K562 (cell line): ENCODE measurements around the gene MLLT1. TPM values are rescaled to one million over a fixed set of nuclear protein-coding genes. Genes with fewer than 3 reads are reported as not detected.

Experiments
- ATAC-seq: fragments of 200-7000 bp; cut with Tn5 transposase; 3 replicates; pipeline ENCODE4 v1.9.1; 2020; ENCODE audit warnings: moderate library complexity
- BruUV-seq: library from RNA; stranded (reverse); fragments of 400-500 nt; replicated peaks from 2 replicates; lab custom pipeline; 2021; lab: Mats Ljungman, UMichigan
- CTCF ChIA-PET: fragments of 300-600 bp; formaldehyde crosslinking; extraction: SDS; loops from one replicate; lab custom pipeline; 2021; ENCODE audit warnings: low intra/inter-chr PET ratio; lab: Yijun Ruan, JAX
- POLR2A ChIA-PET: fragments of 300-600, 350-650 bp; sonication (Branson Sonifier 250); formaldehyde crosslinking; extraction: SDS; loops from one replicate; lab custom pipeline; 2021; ENCODE audit warnings: antibody characterized with exemption, inconsistent platforms; lab: Yijun Ruan, JAX
- DNase-seq, 4 experiments: peaks; one replicate each; pipeline versions ENCODE4 v3.0.0 to v3.0.0-alpha.2; 2011 to 2018; ENCODE audit warnings: low spot score in 3 of 4, mixed read lengths in 3 of 4; ENCODE audit errors: extremely low read depth in 1 of 4
- FAIRE-seq: peaks from 2 replicates; lab custom pipeline; 2011; peaks lifted over from hg19 to GRCh38; lab: Jason Lieb, UNC
- H2AFZ ChIP-seq: 2 replicates; pipeline ENCODE4 v1.6.0; 2011; ENCODE audit warnings: low read depth, low read length, control low read depth, inconsistent platforms
- H3K27ac ChIP-seq: fragments of 200-600 bp; 3 replicates; pipeline ENCODE4 v1.8.0; 2011; ENCODE audit warnings: low read depth, mild to moderate bottlenecking, control low read depth, inconsistent platforms, low read length, moderate library complexity, mixed read lengths; ENCODE audit errors: extremely low read depth
- H3K27me3 ChIP-seq, 2 experiments: fragments of 300-600 bp in 1 of 2; 2 replicates in 1 of 2; 3 replicates in 1 of 2; pipeline versions ENCODE4 v1.6.0 to v1.8.0; 2011; ENCODE audit warnings: inconsistent platforms in 2 of 2, low read length in 2 of 2, mild to moderate bottlenecking in 1 of 2, mixed read lengths in 1 of 2, moderate library complexity in 1 of 2; ENCODE audit not compliant: control insufficient read depth in 2 of 2, insufficient read depth in 2 of 2
- H3K36me3 ChIP-seq: fragments of 300-600 bp; 3 replicates; pipeline ENCODE4 v1.8.0; 2011; ENCODE audit warnings: mild to moderate bottlenecking, low read length, inconsistent platforms; ENCODE audit not compliant: control insufficient read depth, insufficient read depth
- H3K4me1 ChIP-seq, 2 experiments: fragments of 200-600 bp in 1 of 2; replicated peaks in 1 of 2; 2 replicates in 1 of 2; 3 replicates in 1 of 2; pipeline versions ENCODE4 v1.5.1 to v1.8.0; 2011; ENCODE audit warnings: inconsistent platforms in 2 of 2, low read length in 2 of 2, mild to moderate bottlenecking in 1 of 2, mixed read lengths in 1 of 2, moderate library complexity in 1 of 2; ENCODE audit not compliant: control insufficient read depth in 2 of 2, insufficient read depth in 2 of 2
- H3K4me2 ChIP-seq: 2 replicates; pipeline ENCODE4 v1.6.1; 2011; ENCODE audit warnings: low read length, control low read depth, inconsistent platforms, mixed read lengths; ENCODE audit not compliant: insufficient read depth
- H3K4me3 ChIP-seq: fragments of 200-600 bp; sonication (generic), shearing (Covaris generic); 2 replicates; pipeline ENCODE4 v1.5.1; 2016; ENCODE audit warnings: control low read depth, inconsistent platforms
- H3K79me2 ChIP-seq: fragments of 200-600 bp; 3 replicates; pipeline ENCODE4 v1.8.0; 2011; ENCODE audit warnings: low read length, inconsistent platforms; ENCODE audit not compliant: control insufficient read depth, insufficient read depth
- H3K9ac ChIP-seq, 2 experiments: 2 replicates each; pipeline versions ENCODE4 v1.6.0 to v1.6.1; 2011; ENCODE audit warnings: low read depth in 2 of 2, low read length in 2 of 2, control low read depth in 1 of 2, inconsistent platforms in 1 of 2, mild to moderate bottlenecking in 1 of 2, mixed read lengths in 1 of 2; ENCODE audit not compliant: insufficient read depth in 1 of 2
- H3K9me1 ChIP-seq: one replicate; pipeline ENCODE4 v1.6.0; 2011; ENCODE audit warnings: inconsistent platforms, mild to moderate bottlenecking, low read length, moderate library complexity; ENCODE audit not compliant: control insufficient read depth, insufficient read depth
- H3K9me3 ChIP-seq: replicated peaks from 2 replicates; pipeline ENCODE4 v1.5.1; 2011; ENCODE audit warnings: low read depth, low read length, inconsistent platforms; ENCODE audit not compliant: control insufficient read depth, insufficient read depth
- H4K20me1 ChIP-seq: replicated peaks from 2 replicates; pipeline ENCODE4 v1.6.1; 2011; ENCODE audit warnings: low read length, inconsistent platforms, mixed read lengths; ENCODE audit not compliant: control insufficient read depth, insufficient read depth
- ATF3 ChIP-seq, 2 experiments: fragments of 450-650 bp in 1 of 2; sonication (generic) in 1 of 2; formaldehyde crosslinking in 1 of 2; IDR thresholded peaks in 1 of 2; conservative IDR thresholded peaks in 1 of 2; 2 replicates each; pipeline versions ENCODE4 v1.6.1 to v1.8.1; 2016 to 2023; ENCODE audit warnings: mild to moderate bottlenecking in 2 of 2, moderate library complexity in 2 of 2, inconsistent platforms in 1 of 2, missing genetic modification reagents in 1 of 2
- C11orf30 ChIP-seq: fragments of 450-650 bp; IDR thresholded peaks from 2 replicates; pipeline ENCODE4 v1.6.1; 2016; ENCODE audit warnings: low read depth, mild to moderate bottlenecking
- ETV1 ChIP-seq: fragments of 450-650 bp; conservative IDR thresholded peaks from 2 replicates; pipeline ENCODE4 v1.6.1; 2016; ENCODE audit warnings: missing genetic modification characterization, control low read depth, low read depth, missing compliant biosample characterization
- EZH2 ChIP-seq: IDR thresholded peaks from 2 replicates; pipeline ENCODE4 v1.6.1; 2012; ENCODE audit warnings: low read depth, mild to moderate bottlenecking, inconsistent platforms, low read length, borderline replicate concordance
- HNRNPK ChIP-seq: fragments of 200-400 bp; formaldehyde crosslinking; IDR thresholded peaks from one replicate; pipeline ENCODE4 v1.6.1; 2018; ENCODE audit warnings: mild to moderate bottlenecking, low read depth, low read length; ENCODE audit not compliant: poor library complexity, severe bottlenecking
- KLF16 ChIP-seq: IDR thresholded peaks from 2 replicates; pipeline ENCODE4 v1.6.1; 2016; ENCODE audit warnings: antibody characterized with exemption
- NCOA4 ChIP-seq: fragments of 450-650 bp; IDR thresholded peaks from 2 replicates; pipeline ENCODE4 v1.6.1; 2018; ENCODE audit warnings: mild to moderate bottlenecking; ENCODE audit not compliant: partially characterized antibody
- NR1H2 ChIP-seq: sonication (generic); formaldehyde crosslinking; IDR thresholded peaks from 2 replicates; pipeline ENCODE4 v1.4.0; 2020; ENCODE audit warnings: mild to moderate bottlenecking, missing genetic modification reagents
- ZBTB2 ChIP-seq: fragments of 450-650 bp; IDR thresholded peaks from 2 replicates; pipeline ENCODE4 v1.6.1; 2016; ENCODE audit warnings: antibody characterized with exemption
- ZNF76 ChIP-seq: fragments of 250-450 bp; sonication (Bioruptor Pico); IDR thresholded peaks from 2 replicates; pipeline ENCODE4 v1.4.0; 2020; ENCODE audit warnings: mild to moderate bottlenecking, moderate library complexity, borderline replicate concordance
- WGBS: fragments of 100-300 bp; shearing (Covaris generic); methylation state at CpG from one replicate; pipeline ENCODE4 v1.1.6; 2016; ENCODE audit warnings: low coverage, mixed read lengths; ENCODE audit not compliant: insufficient coverage; ENCODE audit errors: missing lambda C conversion rate; 5-methylcytosine and 5-hydroxymethylcytosine counted together
- in situ Hi-C: fragments of 300-500 bp; cut with MboI; formaldehyde crosslinking; loops from 4 replicates; pipeline ENCODE4 v1.15.0; 2018; ENCODE audit warnings: inconsistent platforms, mixed read lengths
- intact Hi-C: fragments of 100-400 bp; cut with micrococcal nuclease; formaldehyde crosslinking; loops from 2 replicates; pipeline ENCODE4 v1.14.2; 2022
- polyA plus RNA-seq, 8 experiments: library from polyadenylated mRNA; depleted of rRNA in 4 of 8; stranded (reverse) in 5 of 8; unstranded in 3 of 8; fragments of >200 nt; fragmentation: Nextera tagmentation in 2 of 8; fragmentation: Illumina TruSeq in 1 of 8; extraction: Ambion mirVana in 2 of 8; extraction: Trizol in 1 of 8; gene quantifications; 2 replicates each; pipeline versions ENCODE4 v1.2.1 to v1.2.3, GENCODE V29; 2011 to 2014; ENCODE audit warnings: inconsistent platforms in 1 of 8, missing spikeins in 1 of 8
- total RNA-seq, 7 experiments: library from RNA; depleted of rRNA in 6 of 7; stranded (reverse); fragments of >200 nt in 6 of 7; fragmentation: Illumina TruSeq in 2 of 7; extraction: Trizol in 2 of 7; gene quantifications; 2 replicates each; pipeline versions ENCODE4 v1.2.1 to v1.2.3, GENCODE V29; 2011 to 2021; ENCODE audit warnings: low replicate concordance in 1 of 7

MLLT1 gene
- total and polyA plus RNA-seq, 9 of the 15 experiments (the other 6 are each of a cell fraction or from before 2014, with no cell fraction given) = 0.23 to 63.5 (median 15.4) TPM

- H2AFZ ChIP-seq = no peak overlapping the region
- 87% methylated on average over 5 of the region's 5 CpGs for WGBS
- TF ChIP-seq ZNF76 (no peak), HNRNPK (no peak)
- TF ChIP-seq, all 486 proteins: peak for 0
- H3K27me3 ChIP-seq = no peaks in the 10 kb centered on the region
- FAIRE-seq (no peak), DNase-seq (no peak), ATAC-seq (no peak)
- CTCF ChIA-PET = no interaction called here
- H3K9me3 ChIP-seq = peaks cover 3% of the 10 kb centered on the region; the same call in 1 of the 2 replicates
- H4K20me1 ChIP-seq = no peaks in the 10 kb centered on the region
- in situ Hi-C loops (no loop called here), intact Hi-C loops (no loop called here)
- H3K4me3 ChIP-seq = no peak overlapping the region
- no peak overlapping the region for H3K4me2 ChIP-seq
- POLR2A ChIA-PET = no interaction called here
- peaks cover 6 to 26% of the 10 kb centered on the region in 2 experiments; a peak in 4 of 5 replicates for H3K4me1 ChIP-seq
- no TSS peak for BruUV-seq
- peaks cover 7% of the 10 kb centered on the region; the same call in 2 of the 3 replicates for H3K36me3 ChIP-seq
- H3K27ac ChIP-seq = no peak overlapping the region
- H3K9ac ChIP-seq = no peak overlapping the region
- no peaks in the 10 kb centered on the region for H3K9me1 ChIP-seq
- H3K79me2 ChIP-seq = peaks cover 13% of the 10 kb centered on the region
Observed at GRCh38 chr19:6196361-6196760, 83.4 kb downstream of the MLLT1 start.

- no peaks in the 10 kb centered on the region for H4K20me1 ChIP-seq
- ATAC-seq (no peak), DNase-seq (no peak), FAIRE-seq (no peak)
- ChIA-PET POLR2A (no interaction called here), CTCF (no interaction called here)
- H3K27ac ChIP-seq = no peak overlapping the region
- no TSS peak for BruUV-seq
- H3K9me3 ChIP-seq = peaks cover 9% of the 10 kb centered on the region
- H3K9ac ChIP-seq = no peak overlapping the region
- no peaks in the 10 kb centered on the region for H3K4me1 ChIP-seq
- in situ Hi-C loops (no loop called here), intact Hi-C loops (no loop called here)
- H3K36me3 ChIP-seq = no peaks in the 10 kb centered on the region; the same call in 2 of the 3 replicates
- H3K79me2 ChIP-seq = no peaks in the 10 kb centered on the region
- no peak overlapping the region for H2AFZ ChIP-seq
- WGBS = 57% methylated on average over 2 of the region's 2 CpGs
- H3K4me2 ChIP-seq = no peak overlapping the region
- TF ChIP-seq ATF3 (IDR thresholded peaks at IDR 0.05) (no peak), ATF3 (CRISPR knock-in tag; conservative IDR thresholded peaks at IDR 0.05) (no peak), NCOA4 (no peak), ETV1 (tag) (no peak), C11orf30 (no peak), NR1H2 (CRISPR knock-in tag) (no peak), KLF16 (no peak), EZH2 (no peak), ZBTB2 (no peak)
- no peaks in the 10 kb centered on the region for H3K9me1 ChIP-seq
- no peaks in the 10 kb centered on the region for H3K27me3 ChIP-seq
- no peak overlapping the region for H3K4me3 ChIP-seq
Observed at GRCh38 chr19:6188811-6189210, 91.0 kb downstream of the MLLT1 start.
